Measurements from ENCODE around the gene TGOLN2. TPM values are rescaled to one million over a fixed set of nuclear protein-coding genes. Genes with fewer than 3 reads are reported as not detected.

The TGOLN2 gene
- polyA plus RNA-seq, 3 donors: 25.9 to 54.4 (median 28.4) TPM

DNA sequence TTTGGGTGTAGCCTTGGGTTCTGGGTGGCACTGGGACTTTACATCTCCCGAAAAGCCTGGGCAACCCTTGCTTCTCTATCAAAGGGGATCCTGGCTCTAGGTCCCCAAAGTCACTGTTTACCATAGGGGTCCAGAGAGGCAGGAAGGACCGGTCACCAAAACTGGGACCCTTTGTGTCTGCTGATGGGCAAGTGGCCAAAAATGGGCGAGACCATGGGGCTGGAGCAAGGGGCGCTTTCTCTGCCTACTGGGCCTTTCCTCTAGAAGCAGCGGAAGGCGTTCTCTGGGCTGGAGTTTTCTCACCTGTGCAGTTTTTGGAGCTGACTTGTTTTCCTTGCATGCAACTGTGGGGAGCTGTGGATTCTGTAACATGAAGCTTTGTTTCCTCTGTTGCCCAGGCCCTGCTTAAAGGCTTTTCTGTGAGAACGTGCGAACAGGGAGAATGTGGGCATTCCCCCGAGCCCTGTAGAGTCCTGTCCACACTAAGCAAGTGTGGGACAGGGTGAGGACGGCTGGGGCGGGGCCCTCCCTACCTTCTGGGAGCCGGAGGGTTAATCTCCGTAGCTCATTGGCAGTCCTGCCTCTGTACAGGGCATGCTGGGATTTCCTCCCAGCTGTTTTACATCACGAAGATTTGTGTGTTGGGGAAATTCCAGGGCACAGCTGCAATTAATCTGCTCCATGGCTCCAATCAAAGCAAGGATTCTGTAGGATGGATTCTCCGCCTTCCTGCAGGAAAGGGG is 50.2 kb downstream of the TGOLN2 start:
- no peak overlapping the region for H3K27ac ChIP-seq (ENCODE audit: low read depth, low read length)
- WGBS, 3 donors: 49 to 63% (median 54%) methylated on average over 15 of the region's 15 CpGs

DNA sequence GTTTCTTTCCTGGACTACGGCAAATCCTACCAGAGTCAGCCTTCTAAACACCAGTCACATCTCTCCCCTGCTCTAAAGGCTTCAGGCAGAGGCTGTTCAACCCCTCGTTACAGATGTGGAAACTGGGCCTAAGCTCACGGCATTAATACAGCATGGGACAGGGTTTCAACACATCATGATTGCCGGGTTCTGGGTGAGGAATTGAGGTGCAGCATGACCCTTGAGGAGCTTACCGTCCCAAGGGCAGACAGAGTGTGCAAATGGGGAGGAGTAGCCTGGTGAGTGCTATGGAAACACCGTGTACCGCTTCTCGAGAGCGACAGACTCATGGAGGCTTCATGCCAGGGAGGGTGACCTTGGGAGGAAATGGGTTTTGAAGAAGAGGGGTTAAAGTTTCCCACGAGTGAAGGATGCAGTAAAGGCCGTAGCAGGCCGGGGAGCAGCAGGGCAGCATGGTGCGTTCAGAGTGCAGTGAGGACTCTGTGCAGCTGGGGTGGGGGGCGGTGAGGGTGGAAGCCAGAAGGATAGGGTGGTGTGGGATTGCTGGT is 51.1 kb downstream of the TGOLN2 start:
- 48 to 68% (median 56%) methylated on average over 14 of the region's 14 CpGs for WGBS, 3 donors
- no peak overlapping the region for H3K27ac ChIP-seq (ENCODE audit: low read depth, low read length)

DNA sequence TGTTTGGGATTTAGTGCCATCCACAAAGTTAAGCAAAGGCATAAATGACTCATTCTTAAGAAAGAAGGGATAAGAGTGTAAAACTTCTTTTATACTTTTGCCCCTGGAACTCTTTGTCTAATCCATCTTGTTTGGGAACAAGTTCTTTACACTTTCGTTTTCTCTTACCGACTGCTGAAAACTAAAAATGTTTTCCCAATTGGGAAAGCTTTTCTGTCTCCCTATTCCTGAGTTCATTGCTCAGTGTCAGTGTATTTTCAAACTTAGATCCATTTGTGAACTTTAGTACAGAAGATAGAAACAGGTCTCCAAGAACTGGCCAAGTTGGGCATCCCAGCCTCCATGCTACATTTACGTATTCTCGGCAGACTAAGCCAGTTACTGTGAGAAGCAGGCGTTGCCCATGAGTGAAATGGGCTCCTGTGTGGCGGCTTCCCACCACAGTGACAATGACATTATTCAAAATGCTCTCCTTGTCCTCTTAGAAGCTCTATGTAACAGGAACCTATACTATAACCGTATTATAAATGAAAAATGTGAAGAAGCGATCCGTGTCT is 51.7 kb downstream of the TGOLN2 start:
- WGBS, 3 donors: 56 to 90% (median 62%) methylated on average over 9 of the region's 9 CpGs

DNA sequence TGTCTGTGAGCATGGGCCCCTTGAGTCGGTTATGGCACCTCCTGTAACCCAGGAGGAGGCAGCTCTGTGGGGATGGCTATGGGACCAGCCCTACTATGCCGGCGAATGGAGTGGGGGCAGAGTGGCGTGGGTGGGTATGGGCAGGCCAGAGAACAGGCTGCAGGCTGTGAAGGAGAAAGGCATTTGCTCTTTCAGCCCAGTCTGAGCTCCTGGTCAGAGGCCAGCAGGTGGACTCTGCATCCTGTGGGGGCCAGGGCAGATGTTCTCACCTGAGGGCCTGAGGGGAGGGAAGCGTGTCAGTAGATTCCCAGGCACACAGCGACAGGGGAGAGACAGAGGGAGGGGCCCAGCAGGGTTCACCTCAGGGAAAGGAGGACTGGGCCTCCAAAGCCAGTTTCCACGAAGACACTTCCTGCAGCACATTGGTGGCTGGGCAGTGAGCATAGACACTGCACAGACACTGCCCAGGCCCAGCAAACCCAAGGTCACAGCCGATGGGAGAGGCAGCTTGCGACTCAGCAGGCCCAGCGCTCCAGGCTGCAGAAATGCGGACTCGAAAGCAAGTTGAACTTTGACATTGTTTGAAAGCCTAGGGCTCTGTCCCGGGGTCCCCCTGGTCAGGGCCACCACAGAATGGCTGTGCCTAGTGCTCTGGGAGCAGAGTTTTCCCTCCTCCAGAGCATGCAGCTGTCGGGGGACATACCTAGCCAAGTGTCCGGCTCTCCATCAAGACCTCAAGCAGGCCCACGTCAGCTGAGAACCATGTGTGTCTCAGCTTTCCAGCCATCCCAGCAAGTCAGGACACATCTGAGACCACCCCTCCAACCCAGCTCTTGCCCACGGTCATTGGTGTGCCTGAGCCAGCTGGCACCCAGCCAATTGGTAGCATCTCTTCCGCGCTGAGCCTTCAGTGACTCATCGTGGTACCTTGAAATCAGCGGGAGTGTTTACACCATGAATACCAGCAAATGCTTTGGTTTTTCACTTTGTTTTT is 53.8 kb downstream of the TGOLN2 start:
- WGBS, 3 donors: 66 to 74% (median 73%) methylated on average over 21 of the region's 21 CpGs
- no peak overlapping the region for H3K27ac ChIP-seq (ENCODE audit: low read depth, low read length)

More for the DNA sequence above, 51.7 kb downstream of the TGOLN2 start:
- H3K27ac ChIP-seq (ENCODE audit: low read depth, low read length): no peak overlapping the region

DNA sequence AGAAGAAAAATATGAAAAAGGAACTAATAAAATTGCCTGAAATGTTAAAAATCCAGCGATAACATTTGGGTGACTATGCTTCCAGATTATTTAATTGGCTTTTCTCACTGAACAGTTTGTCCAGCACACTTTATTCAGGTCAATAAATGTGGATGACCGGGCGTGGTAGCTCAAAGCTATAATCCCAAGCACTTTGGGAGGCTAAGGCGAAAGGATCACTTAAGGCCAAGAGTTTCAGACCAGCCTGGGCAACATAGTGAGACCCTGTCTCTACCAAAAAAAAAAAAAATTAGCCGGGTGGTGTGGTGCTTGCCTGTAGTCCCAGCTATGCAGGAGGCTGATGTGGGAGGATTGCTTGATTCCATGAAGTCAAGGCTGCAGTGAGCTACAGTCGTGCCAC is 55.4 kb downstream of the TGOLN2 start:
- no peak overlapping the region for H3K27ac ChIP-seq (ENCODE audit: low read depth, low read length)
- WGBS, 3 donors: 84 to 94% (median 85%) methylated on average over 6 of the region's 6 CpGs

DNA sequence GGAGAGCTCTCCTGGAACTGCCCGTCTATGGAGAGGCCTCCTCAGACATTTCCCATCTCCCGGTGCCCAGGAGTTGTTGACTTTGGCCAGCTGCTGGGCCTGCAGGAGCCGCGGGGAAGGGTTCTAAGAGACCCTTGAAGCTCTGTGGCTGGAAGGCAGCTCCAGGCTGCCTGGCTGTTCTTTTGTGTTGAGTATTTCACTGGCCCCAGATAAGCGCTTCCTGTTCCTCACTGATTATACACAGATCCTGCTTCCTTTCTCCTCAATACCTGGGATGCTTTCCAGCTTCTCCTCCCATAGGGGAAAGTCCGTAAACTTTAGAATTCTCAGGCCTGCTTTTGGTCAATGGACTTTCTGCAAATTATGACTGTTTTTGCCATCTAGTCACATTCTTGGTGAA is 57.8 kb downstream of the TGOLN2 start:
- 29 to 42% (median 34%) methylated on average over 6 of the region's 6 CpGs for WGBS, 3 donors
- H3K27ac ChIP-seq (ENCODE audit: low read depth, low read length): no peak overlapping the region

Other genes with a start within 250 kb of the TGOLN2 start
- 10 to 100 TPM in 2 of 3 donors, 1 to 10 TPM in 1; 2.4 to 22.3 (median 16.5) TPM for gene TCF7L1, start 194.6 kb downstream of the TGOLN2 start, polyA plus RNA-seq
- gene RETSAT, start 26.5 kb upstream of the TGOLN2 start, polyA plus RNA-seq: 100 to 1,000 TPM in 2 of 3 donors, 10 to 100 TPM in 1; 66.7 to 439 (median 121) TPM
- gene ELMOD3, start 26.8 kb upstream of the TGOLN2 start, polyA plus RNA-seq: 100 to 1,000 TPM in 1 of 3 donors, 10 to 100 TPM in 2; 26.7 to 135 (median 27.1) TPM
- 100 to 1,000 TPM in 1 of 3 donors, 10 to 100 TPM in 2; 22.2 to 129 (median 76.7) TPM for gene CAPG, start 82.4 kb upstream of the TGOLN2 start, polyA plus RNA-seq
- gene SH2D6, start 90.7 kb upstream of the TGOLN2 start, polyA plus RNA-seq: under 1 TPM in 2 of 3 donors, not detected in 1; 0.40 to 0.89 TPM
- 100 to 1,000 TPM; 139 to 362 (median 309) TPM for gene MAT2A, start 211.2 kb upstream of the TGOLN2 start, polyA plus RNA-seq
- 10 to 100 TPM in 2 of 3 donors, 1 to 10 TPM in 1; 9.0 to 31.3 (median 25.5) TPM for gene GGCX, start 233.5 kb upstream of the TGOLN2 start, polyA plus RNA-seq
- 100 to 1,000 TPM in 2 of 3 donors, 10 to 100 TPM in 1; 67.7 to 151 (median 138) TPM for gene VAMP8, start 249.6 kb upstream of the TGOLN2 start, polyA plus RNA-seq